GM21381 (cell line): Measurements from ENCODE around the gene SLC25A47.

ENCODE experiments used
- ATAC-seq: cut with Tn5 transposase; IDR thresholded peaks from one replicate; pipeline ENCODE4 v1.9.1; 2021; ENCODE audit warnings: mild to moderate bottlenecking, moderate library complexity; ENCODE audit not compliant: unreplicated experiment

SLC25A47 gene

GRCh38 chr14:100374270-100374669 is 51.1 kb downstream of the SLC25A47 start:
- no peak for ATAC-seq

GRCh38 chr14:100374876-100375265 is 51.7 kb downstream of the SLC25A47 start:
- no peak for ATAC-seq

GRCh38 chr14:100375266-100375962 is 52.3 kb downstream of the SLC25A47 start:
- ATAC-seq = peak; percentile 37

GRCh38 chr14:100375963-100376735 is 53.0 kb downstream of the SLC25A47 start, which contains the start of gene WDR25:
WDR25 (plus strand) TSS chr14:100376485.
- peak; percentile 75 for ATAC-seq

GRCh38 chr14:100376751-100377171 is 53.6 kb downstream of the SLC25A47 start:
- ATAC-seq = no peak
